ENCODE results near the gene OR10A6.

The OR10A6 gene

DNA sequence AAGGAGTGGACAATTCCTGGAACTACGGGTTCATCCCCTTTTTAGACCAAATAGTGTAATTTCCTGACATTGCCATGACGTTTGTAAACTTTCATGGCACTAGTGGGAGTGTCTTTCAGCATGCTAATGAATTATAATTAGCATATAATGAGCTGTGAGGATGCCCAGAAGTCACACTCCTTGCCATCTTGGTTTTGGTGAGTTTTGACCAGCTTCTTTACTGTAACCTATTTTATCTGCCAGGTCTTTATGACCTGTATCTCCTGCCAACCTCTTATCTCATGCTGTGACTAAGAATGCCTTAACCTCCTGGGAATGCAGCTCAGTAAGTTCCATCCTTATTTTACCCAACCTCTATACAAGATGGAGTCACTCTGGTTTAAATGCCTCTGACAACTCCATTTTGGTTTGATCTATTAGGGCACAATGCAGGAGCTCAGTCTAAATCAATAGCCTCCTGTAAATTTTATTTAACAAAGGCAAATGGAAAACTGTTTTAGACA, 20.7 kb downstream of the OR10A6 start:
- DNase-seq (ENCODE audit: low read depth in 2 of 2, low spot score in 1 of 2), result no peak

DNA sequence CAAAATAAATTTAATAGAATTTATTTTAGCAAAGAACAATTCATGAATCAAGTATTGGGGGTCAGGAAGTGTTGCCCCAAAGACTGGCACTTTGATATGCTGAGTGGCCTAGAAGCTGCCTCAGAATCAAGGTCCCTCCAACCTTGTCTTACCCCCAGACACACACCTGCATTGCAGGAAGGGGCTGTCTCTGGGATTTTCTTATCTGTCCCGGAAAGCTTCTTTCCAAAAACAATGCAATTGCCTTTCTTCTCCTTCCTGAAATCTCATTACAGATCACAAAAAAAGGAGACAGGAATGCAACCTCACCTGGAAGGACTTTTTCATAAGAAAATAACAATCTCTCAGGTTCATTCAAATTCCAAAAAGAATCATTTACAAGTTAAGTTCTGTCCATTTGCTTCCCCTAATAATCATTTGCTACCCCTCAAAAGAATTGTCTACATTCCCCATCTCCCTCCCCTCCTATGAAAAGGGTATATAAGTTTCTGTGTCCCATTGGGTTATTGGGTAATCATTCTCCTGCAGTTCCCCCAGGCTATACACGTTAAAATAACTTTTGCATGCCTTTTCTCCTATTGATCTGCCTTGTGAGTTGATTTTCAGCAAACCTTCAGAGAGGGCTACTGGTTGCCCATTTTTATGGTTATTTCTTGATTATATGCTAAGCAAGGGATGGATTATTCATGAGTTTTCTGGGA, 21.3 kb downstream of the OR10A6 start:
- no peak for DNase-seq (ENCODE audit: low read depth in 2 of 2, low spot score in 1 of 2)

DNA sequence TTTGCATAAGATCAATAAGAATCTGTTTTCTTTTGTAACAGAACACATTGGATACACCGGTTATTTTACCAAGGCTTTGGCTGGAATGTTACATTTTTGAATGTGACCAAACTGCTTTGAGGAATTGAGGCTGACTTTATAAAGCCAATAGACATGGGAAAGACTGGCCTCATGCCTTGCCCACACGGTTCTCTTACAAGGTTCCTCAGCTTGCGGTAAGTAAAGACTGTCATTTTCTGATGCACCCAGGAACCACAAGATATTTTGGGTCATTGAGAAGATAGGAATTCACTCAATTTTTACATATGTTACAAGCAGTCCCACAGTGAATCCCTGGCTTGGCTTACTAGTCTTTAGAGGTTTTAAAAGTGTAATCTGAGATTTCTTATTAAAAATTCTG, 23.9 kb downstream of the OR10A6 start:
- no peak for DNase-seq (ENCODE audit: low read depth in 2 of 2, low spot score in 1 of 2)

DNA sequence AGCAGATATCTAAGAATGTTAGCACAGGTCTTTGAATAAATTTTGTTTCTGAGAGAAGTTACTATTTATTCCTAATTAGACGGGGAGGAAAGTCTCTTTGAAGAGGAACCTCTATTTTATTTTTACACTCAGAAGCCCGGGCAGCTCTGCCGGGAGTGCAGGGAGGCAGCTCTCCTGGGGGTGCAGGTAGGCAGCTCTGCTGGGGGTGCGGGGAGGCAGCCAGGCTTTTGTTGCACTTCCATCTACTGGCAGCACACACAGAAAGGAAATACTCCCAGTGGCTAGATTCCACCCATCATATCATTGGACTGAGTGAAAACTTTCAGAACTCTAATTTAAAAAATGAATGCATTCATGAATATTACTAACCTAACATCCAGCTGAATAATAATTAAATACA, 24.6 kb downstream of the OR10A6 start:
- no peak for DNase-seq (ENCODE audit: low read depth in 2 of 2, low spot score in 1 of 2)

DNA sequence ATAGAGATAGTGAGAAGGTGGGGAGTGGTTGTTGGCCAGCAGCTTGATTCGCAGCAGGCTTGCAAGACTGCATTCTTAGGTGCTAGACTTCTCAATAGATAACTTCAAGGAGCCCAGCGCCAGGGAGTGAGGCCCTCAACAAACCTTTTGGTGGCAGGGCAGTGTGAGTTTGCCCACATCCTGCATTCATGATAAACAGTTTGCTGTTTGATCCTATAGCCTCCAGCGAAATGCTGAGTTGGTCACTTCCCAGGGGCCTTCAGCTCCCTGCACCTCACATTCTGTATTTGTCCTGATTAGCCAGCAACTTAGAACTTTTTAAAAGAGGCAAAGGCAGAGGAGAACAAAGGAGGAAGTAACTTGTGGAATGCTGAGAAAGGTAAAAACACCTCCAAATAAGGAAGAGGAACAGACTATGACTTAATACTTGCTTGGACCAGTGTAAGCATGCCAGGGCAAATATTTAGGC, 25.1 kb downstream of the OR10A6 start:
- no peak for DNase-seq (ENCODE audit: low read depth in 2 of 2, low spot score in 1 of 2)

DNA sequence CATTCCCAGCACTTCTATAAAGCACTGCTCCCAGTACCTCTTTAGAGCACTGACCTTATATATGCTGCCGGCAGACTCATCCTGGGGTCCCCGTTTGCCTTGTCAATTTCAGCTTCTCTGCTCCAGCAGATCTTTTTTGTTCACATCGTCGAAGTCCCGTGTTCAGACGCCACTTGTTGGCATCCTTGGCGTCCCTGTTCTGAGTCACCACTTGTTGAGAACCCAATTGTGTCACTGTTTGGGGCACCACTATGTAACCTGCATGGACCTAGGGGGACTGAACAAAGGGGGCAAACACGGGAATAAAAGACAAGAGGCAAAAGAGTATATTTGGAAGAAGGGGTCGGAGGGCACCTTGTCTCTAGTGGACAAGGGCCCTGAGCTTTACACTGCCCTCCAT, 25.5 kb downstream of the OR10A6 start:
- no peak for DNase-seq (ENCODE audit: low read depth in 2 of 2, low spot score in 1 of 2)

DNA sequence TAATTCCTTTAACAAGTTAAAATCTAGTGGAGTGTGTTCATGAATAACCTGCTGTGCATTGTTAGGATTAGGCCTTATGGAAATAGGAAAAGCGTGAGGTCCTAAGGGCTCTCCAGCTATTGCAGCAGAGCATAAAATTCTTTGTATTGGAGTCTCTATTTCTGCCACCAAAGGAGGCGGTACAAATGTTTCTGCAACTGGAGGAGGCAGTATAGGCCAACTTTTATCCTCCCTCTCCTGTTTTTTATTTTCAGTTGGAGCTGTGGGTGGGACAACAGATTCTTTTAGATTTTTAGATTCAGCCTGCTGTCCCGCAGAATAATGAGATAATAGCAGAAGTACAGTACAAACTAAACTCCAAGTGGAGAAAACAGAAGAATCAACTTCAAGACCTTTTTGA, 26.2 kb downstream of the OR10A6 start:
- DNase-seq (ENCODE audit: low read depth in 2 of 2, low spot score in 1 of 2), result no peak

DNA sequence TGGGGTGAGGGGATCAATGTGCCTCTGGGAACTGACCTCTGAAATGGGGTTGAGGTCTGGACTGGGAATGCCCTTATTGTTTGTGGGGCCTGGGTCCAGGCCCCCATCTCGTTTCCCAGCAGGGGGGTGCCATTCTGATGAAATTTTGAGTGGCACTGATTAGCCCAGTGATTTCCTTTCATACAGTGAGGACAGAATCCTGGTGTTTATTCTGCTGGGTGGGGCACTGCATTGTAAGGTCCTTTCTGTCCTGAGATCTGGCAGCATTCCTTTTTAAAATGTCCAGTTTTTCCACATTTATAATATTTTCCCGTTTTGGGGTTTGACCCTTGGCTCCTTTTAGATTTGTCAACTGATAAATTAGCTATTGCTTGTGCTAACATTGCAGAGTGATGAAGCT, 27.1 kb downstream of the OR10A6 start:
- DNase-seq (ENCODE audit: low read depth in 2 of 2, low spot score in 1 of 2), result no peak

DNA sequence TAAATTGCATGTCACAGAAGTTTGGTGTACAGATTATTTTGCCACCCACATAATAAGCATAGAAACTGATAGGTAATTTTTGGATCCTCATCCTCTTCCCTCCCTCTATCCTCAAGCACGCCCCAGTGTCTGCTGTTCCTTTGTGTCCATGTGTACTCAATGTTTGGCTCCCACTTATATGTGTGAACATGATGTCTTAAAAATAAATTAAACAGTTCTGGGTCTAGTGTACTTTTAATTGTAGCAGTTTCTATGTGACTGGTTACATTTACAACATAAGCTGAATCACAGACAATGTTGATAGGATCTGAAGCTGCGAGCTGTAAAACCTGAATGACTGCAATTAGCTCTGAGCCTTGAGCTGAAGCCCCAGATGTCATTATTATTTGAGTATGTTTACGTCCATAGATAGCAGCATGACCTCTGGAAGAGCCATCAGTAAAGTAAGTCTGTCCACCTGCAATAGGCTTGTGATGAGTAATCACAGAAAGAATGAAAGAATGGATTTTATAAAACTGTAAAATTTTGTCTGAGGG, 29.7 kb downstream of the OR10A6 start:
- no peak for DNase-seq (ENCODE audit: low read depth in 2 of 2, low spot score in 1 of 2)

DNA sequence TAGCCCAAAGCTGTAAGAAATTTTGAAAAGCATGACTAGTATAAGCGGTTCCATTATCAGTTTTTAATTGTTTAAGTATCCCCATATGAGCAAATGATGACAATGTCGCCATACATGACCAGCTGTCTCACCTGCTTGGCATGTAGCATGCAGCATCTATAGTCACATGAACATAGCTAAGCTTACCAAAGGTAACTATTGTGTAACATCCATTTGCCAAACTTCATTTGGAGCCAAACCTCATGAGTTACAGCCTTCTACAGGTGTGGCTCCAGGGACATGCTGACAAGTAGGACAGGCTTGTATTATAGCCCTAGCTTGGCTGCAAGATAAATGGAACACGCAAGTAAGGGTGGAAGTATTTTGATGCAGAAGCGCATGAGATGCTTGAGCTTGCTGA, 30.4 kb downstream of the OR10A6 start:
- DNase-seq (ENCODE audit: low read depth in 2 of 2, low spot score in 1 of 2), result no peak

DNA sequence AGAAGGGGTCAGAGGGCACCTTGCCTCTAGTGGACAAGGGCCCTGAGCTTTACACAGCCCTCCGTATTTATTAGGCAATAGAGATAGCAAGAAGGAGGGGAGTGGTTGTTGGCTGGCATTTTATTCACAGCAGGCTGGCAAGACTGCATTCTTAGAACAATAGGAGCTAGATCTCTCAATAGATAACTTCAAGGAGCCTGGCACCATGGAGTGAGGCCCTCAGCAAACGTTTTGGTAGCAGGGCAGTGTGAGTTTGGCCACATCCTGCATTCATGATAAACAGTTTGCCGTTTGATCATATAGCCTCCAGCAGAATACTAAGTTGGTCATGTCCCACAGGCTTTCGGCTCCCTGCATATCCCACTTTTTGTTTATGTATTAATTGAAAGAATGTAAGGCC, 31.6 kb downstream of the OR10A6 start:
- no peak for DNase-seq (ENCODE audit: low read depth in 2 of 2, low spot score in 1 of 2)

DNA sequence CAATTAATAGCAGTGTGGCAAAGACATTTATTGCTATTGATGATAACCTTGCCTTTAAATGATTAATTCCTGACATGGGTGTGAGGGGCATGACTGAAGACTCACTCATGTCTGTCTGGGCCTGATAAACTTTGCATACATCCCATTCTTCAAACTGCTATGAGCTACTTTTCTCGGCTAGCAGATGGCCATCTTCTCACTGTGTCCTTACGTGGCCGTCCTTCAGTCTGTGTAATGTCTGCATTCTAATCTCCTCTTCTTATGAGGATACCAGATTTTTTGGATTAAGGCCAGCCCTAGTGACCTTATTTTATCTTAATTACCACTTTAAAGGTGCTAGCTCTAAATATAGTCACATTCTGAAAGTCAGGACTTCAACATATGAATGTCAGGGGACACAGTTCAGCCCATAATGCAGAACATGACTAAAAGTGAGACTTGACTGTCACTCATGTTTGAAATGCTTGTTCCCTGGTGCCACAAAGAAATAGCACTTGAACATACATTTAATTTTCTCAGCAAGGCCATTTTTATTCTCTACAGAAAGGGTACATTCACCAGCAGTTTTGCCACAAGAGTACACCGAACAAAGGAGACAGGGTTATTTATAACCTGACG, 32.3 kb downstream of the OR10A6 start:
- DNase-seq (ENCODE audit: low read depth in 2 of 2, low spot score in 1 of 2), result no peak

DNA sequence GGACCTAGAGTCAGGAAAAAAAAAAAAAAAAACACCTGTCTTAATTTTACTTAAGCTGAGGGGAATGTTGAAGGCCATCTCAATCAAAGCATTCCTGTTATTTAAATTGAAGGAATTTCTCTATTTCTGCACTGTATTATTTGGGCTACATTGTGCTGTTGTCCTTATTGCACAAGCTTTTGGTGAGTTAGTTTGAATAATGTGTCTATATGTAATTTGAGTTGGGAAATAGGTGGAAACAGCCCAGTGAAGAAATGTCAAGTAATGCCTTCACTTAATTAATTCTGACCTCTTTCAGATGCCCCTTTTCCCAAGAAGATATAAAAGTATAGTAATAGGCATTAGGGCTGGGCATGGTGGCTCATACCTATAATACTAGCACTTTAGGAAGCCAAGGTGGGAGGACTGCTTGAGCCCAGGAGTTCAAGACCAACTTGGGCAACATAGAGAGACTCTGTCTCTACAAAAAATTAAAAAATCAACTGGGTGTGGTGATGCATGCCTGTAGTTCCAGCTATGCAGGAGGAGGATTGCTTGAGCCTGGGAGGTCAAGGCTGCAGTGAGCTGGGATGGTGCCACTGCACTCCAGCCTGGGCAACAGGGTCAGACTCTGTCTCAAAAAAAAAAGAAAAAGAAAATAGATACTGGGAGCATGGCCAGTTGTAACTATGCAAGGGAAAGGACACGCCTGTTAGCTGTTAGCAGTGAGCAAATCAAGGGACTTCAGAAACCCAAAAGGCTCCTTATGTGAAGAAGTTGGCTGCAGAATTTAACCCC, 34.9 kb downstream of the OR10A6 start:
- no peak for DNase-seq (ENCODE audit: low read depth in 2 of 2, low spot score in 1 of 2)

DNA sequence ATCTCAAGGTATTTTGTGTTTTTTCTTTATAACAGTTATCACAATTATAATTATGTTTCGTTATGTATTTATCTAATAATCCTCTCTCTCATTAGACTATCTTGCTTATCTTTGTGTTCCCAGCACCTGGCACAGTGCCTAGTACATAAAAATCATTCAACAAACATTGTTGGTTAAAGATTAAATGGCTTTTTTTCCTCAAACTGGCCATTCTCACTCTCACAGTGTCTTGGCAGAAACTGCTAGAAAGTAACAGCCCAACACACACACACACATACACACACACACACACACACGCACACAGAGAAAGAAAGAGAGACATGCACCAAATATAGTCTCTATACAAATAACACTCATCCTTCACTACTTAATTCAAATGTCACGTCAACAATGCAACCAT, 36.8 kb downstream of the OR10A6 start:
- DNase-seq (ENCODE audit: low read depth in 2 of 2, low spot score in 1 of 2), result no peak

DNA sequence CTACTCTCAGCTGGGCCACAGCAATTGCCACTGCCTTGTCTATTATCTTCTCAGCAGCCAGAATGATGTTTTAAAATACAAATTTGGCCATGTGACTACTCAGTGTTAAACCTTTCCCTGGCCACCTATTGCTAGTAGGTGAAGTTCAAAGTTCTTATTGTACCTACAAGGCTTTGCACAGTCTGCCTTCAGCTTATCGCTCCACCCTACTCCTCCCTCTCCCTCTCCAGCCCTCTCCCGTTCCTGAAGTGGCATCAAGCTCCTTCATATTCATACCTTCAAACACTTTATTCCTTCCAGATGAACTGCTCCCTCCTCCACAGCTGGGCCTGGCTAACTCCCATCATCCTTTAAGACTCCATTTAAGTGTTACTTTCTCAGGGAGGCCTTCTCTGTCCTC, 37.3 kb downstream of the OR10A6 start:
- DNase-seq (ENCODE audit: low read depth in 2 of 2, low spot score in 1 of 2), result no peak

DNA sequence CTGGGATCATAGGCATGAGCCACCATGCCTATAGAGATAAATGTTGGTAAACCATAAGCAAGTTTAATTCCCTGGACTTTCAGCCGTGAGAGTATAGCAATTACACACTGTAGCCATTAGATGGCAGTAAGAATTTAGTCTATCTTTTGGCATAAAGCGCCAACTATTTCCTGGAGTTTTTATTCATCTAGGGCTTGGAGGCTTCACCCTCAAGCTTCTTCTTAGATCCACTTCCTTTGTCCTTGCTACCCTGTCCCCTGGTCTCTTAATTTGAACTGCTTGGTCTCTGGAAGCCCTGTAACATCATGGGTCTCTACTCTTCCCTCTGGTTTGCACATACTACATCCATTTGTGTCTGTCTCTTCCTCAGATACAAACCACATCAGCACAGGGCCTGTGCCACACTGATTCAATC, 38.2 kb downstream of the OR10A6 start:
- no peak for DNase-seq (ENCODE audit: low read depth in 2 of 2, low spot score in 1 of 2)

DNA sequence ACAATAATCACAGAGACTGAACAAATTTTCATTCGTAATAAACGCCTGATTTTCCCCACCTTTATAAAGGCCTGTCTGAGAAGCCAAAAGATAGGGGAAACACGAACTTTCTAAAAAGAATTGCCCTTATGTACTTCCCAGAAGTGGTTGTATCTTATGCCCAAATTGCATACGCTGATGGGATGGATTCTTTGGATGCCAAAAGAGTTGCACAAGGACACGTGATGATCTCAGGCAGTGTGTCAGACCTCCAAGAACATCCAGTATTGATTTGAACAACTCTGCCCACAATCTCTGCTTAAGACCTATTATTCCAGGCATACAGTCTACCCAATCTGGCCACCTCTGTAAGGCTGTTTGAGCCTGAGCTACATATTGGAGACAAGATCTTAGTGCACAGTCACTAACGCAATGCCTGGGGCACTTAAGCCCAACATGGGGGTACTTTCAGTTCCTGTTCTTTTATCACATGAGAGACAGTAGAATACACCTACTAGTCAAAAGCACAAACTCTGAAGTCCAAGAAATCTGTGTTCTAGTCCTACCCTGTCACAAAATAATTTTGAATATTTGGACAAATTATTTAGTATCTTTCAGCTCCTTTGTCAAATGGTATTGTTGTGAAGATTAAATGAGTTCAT, 38.9 kb downstream of the OR10A6 start:
- DNase-seq (ENCODE audit: low read depth in 2 of 2, low spot score in 1 of 2), result no peak

DNA sequence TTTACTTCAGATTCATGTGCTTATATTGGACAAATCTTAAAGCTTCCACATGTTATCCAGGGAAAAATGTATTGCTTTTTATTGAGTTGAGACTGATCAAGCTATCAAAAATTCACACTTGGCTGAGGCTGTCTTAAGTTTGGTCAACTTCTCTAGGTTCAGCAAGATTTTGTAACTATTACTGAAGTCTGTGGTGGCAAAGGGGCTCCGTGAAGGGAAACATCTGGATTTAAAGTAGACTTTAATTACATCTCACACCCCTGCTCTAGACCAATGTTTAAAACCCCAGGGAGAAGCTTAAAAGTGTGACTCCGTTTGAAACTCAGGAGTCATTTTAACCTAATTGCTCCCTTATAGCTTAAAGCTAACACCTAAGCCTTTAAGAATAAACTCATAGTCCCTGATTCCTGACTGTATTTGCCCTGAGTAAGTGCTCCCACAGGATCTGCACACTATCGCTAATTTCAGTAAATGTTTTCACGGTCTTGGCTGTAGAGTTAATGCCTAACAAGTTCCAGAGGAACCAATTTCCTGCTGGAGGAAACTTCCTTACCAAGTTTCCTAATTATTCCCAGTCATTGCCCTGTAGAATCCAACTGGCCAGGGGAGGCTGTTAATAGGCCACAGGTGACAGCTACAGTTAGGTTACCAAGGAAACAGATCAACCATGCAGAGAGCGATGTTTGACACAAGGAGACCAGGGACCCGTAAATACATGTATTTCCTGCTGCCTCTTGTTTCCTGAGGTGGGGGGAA, 40.5 kb downstream of the OR10A6 start:
- no peak for DNase-seq (ENCODE audit: low read depth in 2 of 2, low spot score in 1 of 2)

DNA sequence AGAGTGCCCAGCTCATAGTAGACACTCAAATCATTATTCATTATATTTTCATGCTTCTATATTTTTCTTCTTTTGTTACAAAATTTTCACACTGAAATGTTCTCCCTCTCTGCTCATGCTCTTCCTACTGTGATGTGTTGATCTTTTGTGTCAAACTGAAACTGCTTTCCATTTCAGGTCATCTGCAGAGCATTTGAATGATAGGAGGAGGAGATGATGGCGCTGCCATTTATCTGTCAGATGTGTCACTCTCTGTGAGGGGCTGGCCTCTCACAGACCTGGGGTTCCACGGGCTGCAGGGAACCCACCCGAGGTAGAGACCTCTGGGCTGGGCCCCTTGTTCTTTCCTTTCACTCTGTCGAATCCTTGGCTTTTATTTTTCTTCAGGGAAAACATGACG, 41.1 kb downstream of the OR10A6 start:
- DNase-seq (ENCODE audit: low read depth in 2 of 2, low spot score in 1 of 2), result no peak

DNA sequence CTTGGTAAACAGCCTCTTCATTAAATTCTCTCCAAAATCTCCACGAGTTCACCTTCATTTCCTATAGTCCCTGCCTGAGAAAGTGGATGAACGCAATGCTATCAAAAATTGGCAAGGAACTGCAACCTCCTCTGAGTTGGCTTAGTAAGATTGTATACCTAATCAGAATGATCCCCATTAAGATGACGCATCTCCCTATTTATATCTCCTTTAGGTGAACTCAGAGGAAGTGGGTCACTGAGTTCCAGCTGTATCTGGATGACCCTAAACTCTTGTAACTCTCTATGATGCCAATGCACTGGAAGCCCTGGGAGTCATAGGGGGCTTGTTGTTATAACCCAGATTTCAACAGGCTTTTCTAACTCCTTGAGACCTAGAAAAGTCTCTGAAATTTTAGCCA, 48.2 kb downstream of the OR10A6 start:
- no peak for DNase-seq (ENCODE audit: low read depth in 2 of 2, low spot score in 1 of 2)

All from stimulated activated CD8-positive, alpha-beta memory T cell treated with anti-CD3 and anti-CD28 coated beads, Interleukin-4, amount 100 ng/mL, for 4 hours (primary cell).